HEK293T (cell line): ENCODE data around the gene DNLZ.

Experiments
- ARNT ChIP-seq: fragments of 450-650 bp; IDR thresholded peaks from 2 replicates; pipeline ENCODE4 v1.6.1; 2017; ENCODE audit warnings: mild to moderate bottlenecking
- ELF4 ChIP-seq: fragments of 450-650 bp; IDR thresholded peaks from 2 replicates; pipeline ENCODE4 v1.6.1; 2017; ENCODE audit warnings: antibody characterized with exemption
- FOXA1 ChIP-seq: fragments of 450-650 bp; IDR thresholded peaks from 2 replicates; pipeline ENCODE4 v1.6.1; 2016; ENCODE audit warnings: mild to moderate bottlenecking
- FOXM1 ChIP-seq: fragments of 450-650 bp; IDR thresholded peaks from 2 replicates; pipeline ENCODE4 v1.6.1; 2017; ENCODE audit warnings: mild to moderate bottlenecking, borderline replicate concordance
- PKNOX1 ChIP-seq: fragments of 450-650 bp; IDR thresholded peaks from 2 replicates; pipeline ENCODE4 v1.6.1; 2016
- SP1 ChIP-seq: fragments of 450-650 bp; IDR thresholded peaks from 2 replicates; pipeline ENCODE4 v1.6.1; 2017
- TARDBP ChIP-seq: fragments of 450-650 bp; IDR thresholded peaks from 2 replicates; pipeline ENCODE4 v1.6.1; 2016
- ZNF384 ChIP-seq: fragments of 450-650 bp; IDR thresholded peaks from 2 replicates; pipeline ENCODE4 v1.6.1; 2016

- TF ChIP-seq ZNF384 (no peak), ELF4 (no peak), TARDBP (no peak), PKNOX1 (no peak), SP1 (no peak), ARNT (no peak), FOXA1 (no peak), FOXM1 (no peak)
Observed at GRCh38 chr9:136346157-136346481, 17.4 kb downstream of the DNLZ start.
